A549 (cell line): ENCODE measurements around the gene QRFPR.

Experiments
- BHLHE40 ChIP-seq: IDR thresholded peaks from 2 replicates; pipeline ENCODE4 v1.6.1; 2012; ENCODE audit warnings: low read depth, low read length, inconsistent platforms
- CTCF ChIP-seq: fragments of >200 bp; sonication (Bioruptor Twin); formaldehyde crosslinking; IDR thresholded peaks from 3 replicates; pipeline ENCODE4 v1.5.1; 2016
- KDM1A ChIP-seq: fragments of 200-600 bp; sonication (generic); IDR thresholded peaks from 2 replicates; pipeline ENCODE4 v1.6.1; 2016; ENCODE audit warnings: low read depth, mild to moderate bottlenecking
- MAFK ChIP-seq: fragments of 450-650 bp; IDR thresholded peaks from 2 replicates; pipeline ENCODE4 v1.6.1; 2014; ENCODE audit not compliant: partially characterized antibody
- MAZ ChIP-seq: fragments of 150-350 bp; IDR thresholded peaks from 2 replicates; pipeline ENCODE4 v1.6.1; 2014; ENCODE audit warnings: antibody characterized with exemption, low read depth, low read length, borderline replicate concordance
- PBX3 ChIP-seq: IDR thresholded peaks from 2 replicates; pipeline ENCODE4 v1.6.1; 2012
- PHF8 ChIP-seq: fragments of 200-600 bp; sonication (generic); IDR thresholded peaks from 2 replicates; pipeline ENCODE4 v1.6.1; 2016; ENCODE audit warnings: low read depth, mild to moderate bottlenecking, antibody characterized with exemption, moderate library complexity, borderline replicate concordance
- POLR2A ChIP-seq: IDR thresholded peaks from 2 replicates; pipeline ENCODE4 v1.6.1; 2012; ENCODE audit warnings: mild to moderate bottlenecking, low read length
- USF2 ChIP-seq: fragments of 450-650 bp; IDR thresholded peaks from 2 replicates; pipeline ENCODE4 v1.6.1; 2014; ENCODE audit warnings: antibody characterized with exemption

- TF ChIP-seq BHLHE40 (no peak), CTCF (no peak), PBX3 (no peak), USF2 (no peak), MAZ (no peak), POLR2A (no peak), MAFK (no peak), PHF8 (no peak), KDM1A (no peak)
Measured at GRCh38 chr4:121377076-121377475, 3.7 kb downstream of the QRFPR start.
